Measurements from ENCODE around the gene DBI.

- TF ChIP-seq CTCF (IDR thresholded peaks at IDR 0.05; ENCODE audit: borderline replicate concordance, extremely low read depth, low read length, poor library complexity, severe bottlenecking) (no peak), EZH2 (IDR thresholded peaks at IDR 0.05; ENCODE audit: borderline replicate concordance, low read depth, low read length, severe bottlenecking) (no peak)
Observed at GRCh38 chr2:119409506-119409905, 42.7 kb downstream of the DBI start.

All from DND-41 (cell line).